ENCODE measurements around the gene LZTFL1. TPM values are rescaled to one million over a fixed set of nuclear protein-coding genes. Genes with fewer than 3 reads are reported as not detected.
A peak's percentile ranks its signal among the peaks of the same experiment; 100 is the strongest.
"Not testable (repeated sequence)": the region's sequence is repeated elsewhere in the genome, so short reads cannot be mapped to it uniquely, and the experiment has no call there.

LZTFL1 gene
- total RNA-seq, 2 donors from 2014 or later = 8.6 to 9.1 TPM

- ATAC-seq (no peak), DNase-seq (no peak)
- intact Hi-C loops (cut with DNase I) = no loop called here
Measured at GRCh38 chr3:45868650-45869049, 26.7 kb upstream of the LZTFL1 start.

- intact Hi-C loops (cut with DNase I) = no loop called here
- DNase-seq = no peak
- ATAC-seq = no peak
Measured at GRCh38 chr3:45868213-45868612, 26.3 kb upstream of the LZTFL1 start.

GRCh38 chr3:45865563-45865962 lies 23.6 kb upstream of the LZTFL1 start:
- intact Hi-C loops (cut with DNase I) = no loop called here
- no peak for ATAC-seq
- DNase-seq = no peak

GRCh38 chr3:45864760-45865519 lies 23.0 kb upstream of the LZTFL1 start:
- DNase-seq (no peak), ATAC-seq (no peak)
- intact Hi-C loops (cut with DNase I) = no loop called here

- intact Hi-C loops (cut with DNase I) = no loop called here
- DNase-seq (no peak), ATAC-seq (no peak)
Measured at GRCh38 chr3:45861043-45861719, 19.3 kb upstream of the LZTFL1 start.

GRCh38 chr3:45860481-45860880 lies 18.6 kb upstream of the LZTFL1 start:
- ATAC-seq (no peak), DNase-seq (no peak)
- intact Hi-C loops (cut with DNase I) = no loop called here

- no peak for ATAC-seq
- intact Hi-C loops (cut with DNase I) = no loop called here
- DNase-seq = no peak
Measured at GRCh38 chr3:45858809-45859543, 17.1 kb upstream of the LZTFL1 start.

GRCh38 chr3:45857024-45857423 lies 15.1 kb upstream of the LZTFL1 start:
- intact Hi-C loops (cut with DNase I); ATAC-seq; DNase-seq: not testable (repeated sequence)

- intact Hi-C loops (cut with DNase I); ATAC-seq; DNase-seq: not testable (repeated sequence)
Measured at GRCh38 chr3:45856323-45856722, 14.4 kb upstream of the LZTFL1 start.

- no peak for ATAC-seq
- intact Hi-C loops (cut with DNase I) = no loop called here
- no peak for DNase-seq
Measured at GRCh38 chr3:45852828-45853227, 10.9 kb upstream of the LZTFL1 start.

- DNase-seq (no peak), ATAC-seq (no peak)
- intact Hi-C loops (cut with DNase I) = no loop called here
Measured at GRCh38 chr3:45848392-45848791, 6.5 kb upstream of the LZTFL1 start.

GRCh38 chr3:45844616-45845015 lies 2.7 kb upstream of the LZTFL1 start:
- DNase-seq = no peak
- no peak for ATAC-seq
- intact Hi-C loops (cut with DNase I) = no loop called here

- no peak for DNase-seq
- intact Hi-C loops (cut with DNase I) = no loop called here
- no peak for ATAC-seq
Measured at GRCh38 chr3:45842851-45843625, 1.1 kb upstream of the LZTFL1 start.

GRCh38 chr3:45841420-45841756 lies 531 bp downstream of the LZTFL1 start:
- ATAC-seq (peak; percentile 21 to 31), DNase-seq (no peak)
- intact Hi-C loops (cut with DNase I) = no loop called here

- intact Hi-C loops (cut with DNase I) = no loop called here
- ATAC-seq = no peak
- DNase-seq = no peak
Measured at GRCh38 chr3:45838466-45838865, 3.5 kb downstream of the LZTFL1 start.

- intact Hi-C loops (cut with DNase I) = loop anchor here in 1 of 2 donors (5.0 kb wide), 1 partner anchor 70 kb away; no protein-coding TSS in a partner anchor
- no peak for DNase-seq
- no peak for ATAC-seq
Measured at GRCh38 chr3:45832699-45833098, 9.2 kb downstream of the LZTFL1 start.

GRCh38 chr3:45830121-45830520 lies 11.8 kb downstream of the LZTFL1 start:
- ATAC-seq = no peak
- DNase-seq = no peak
- intact Hi-C loops (cut with DNase I) = loop anchor here in 1 of 2 donors (5.0 kb wide), 1 partner anchor 68 kb away; no protein-coding TSS in a partner anchor

GRCh38 chr3:45826908-45827307 lies 15.0 kb downstream of the LZTFL1 start:
- intact Hi-C loops (cut with DNase I) = no loop called here
- DNase-seq (no peak), ATAC-seq (no peak)

- intact Hi-C loops (cut with DNase I) = no loop called here
- DNase-seq (no peak), ATAC-seq (no peak)
Measured at GRCh38 chr3:45826321-45826720, 15.6 kb downstream of the LZTFL1 start.
